T-helper 17 cell (primary cell): ENCODE measurements around the gene LARGE1. TPM values are rescaled to one million over a fixed set of nuclear protein-coding genes. Genes with fewer than 3 reads are reported as not detected.

Experiments
- ATAC-seq: fragments of 150-1000 bp; cut with Tn5 transposase; 2 replicates; pipeline ENCODE4 v1.10.0; 2021; ENCODE audit warnings: mild to moderate bottlenecking, moderate library complexity
- DNase-seq, 3 donors: peaks; one replicate each; pipeline versions ENCODE4 v3.0.0 to v3.0.0-alpha.2; 2020 to 2021
- H3K9me3 ChIP-seq: one replicate; pipeline ENCODE4 v1.7.0; 2013; ENCODE audit warnings: low read length, mild to moderate bottlenecking; ENCODE audit not compliant: control insufficient read depth, poor library complexity, severe bottlenecking
- H3K27ac Mint-ChIP-seq: one replicate; pipeline ENCODE4 v1.8.0; 2022; ENCODE audit warnings: mild to moderate bottlenecking, moderate library complexity, mixed read lengths
- H3K27me3 Mint-ChIP-seq: one replicate; pipeline ENCODE4 v1.8.0; 2022; ENCODE audit warnings: mixed read lengths
- H3K36me3 Mint-ChIP-seq: one replicate; pipeline ENCODE4 v1.8.0; 2022; ENCODE audit warnings: low read depth, mixed read lengths
- H3K4me1 Mint-ChIP-seq: one replicate; pipeline ENCODE4 v1.8.0; 2022; ENCODE audit warnings: mild to moderate bottlenecking, mixed read lengths
- H3K4me3 Mint-ChIP-seq: one replicate; pipeline ENCODE4 v1.8.0; 2022; ENCODE audit warnings: mild to moderate bottlenecking, moderate library complexity, mixed read lengths
- total RNA-seq, 4 donors: library from RNA in 2 of 4; stranded (reverse) in 2 of 4; gene quantifications; one replicate each; pipeline ENCODE4 v1.2.3 and lab custom pipeline; 2022 to 2026

LARGE1 gene
- total RNA-seq (1 to 10 TPM; 2.1 to 7.0 TPM), total RNA-seq (lab: John Stamatoyannopoulos, UW) (0.83 to 1.2 reads per million in 2 donors)

DNA sequence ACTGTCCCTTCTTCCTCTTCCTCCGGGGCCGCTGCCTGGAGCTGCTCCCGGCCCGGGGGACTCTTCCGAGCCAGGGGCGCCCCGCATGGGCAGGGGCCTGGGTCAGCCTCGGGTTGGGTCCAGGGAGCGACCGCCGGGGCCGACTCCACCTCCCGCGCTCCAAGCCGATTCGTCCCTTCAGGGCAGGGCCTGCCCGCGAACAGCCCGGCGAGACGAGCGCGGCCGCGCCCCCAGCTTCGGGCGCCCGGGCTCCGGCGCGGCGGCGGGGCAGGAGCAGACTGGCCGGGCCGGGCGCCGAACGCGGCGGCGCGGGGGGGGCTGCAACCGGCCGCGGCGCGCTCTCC lies at the start of gene LARGE1:
LARGE1 (minus strand) TSS at position 280 of the 344 bp plus-strand sequence.
- H3K36me3 Mint-ChIP-seq = no peaks in the 10 kb centered on the region
- peaks cover 59% of the 10 kb centered on the region for H3K27me3 Mint-ChIP-seq
- DNase-seq (peak in 2 of 3 donors; percentile 9), ATAC-seq (no peak)
- no peaks in the 10 kb centered on the region for H3K9me3 ChIP-seq
- peak within 1 kb of the TSS; percentile 91 for H3K4me3 Mint-ChIP-seq
- no peak within 1 kb of the TSS for H3K27ac Mint-ChIP-seq
- H3K4me1 Mint-ChIP-seq = peaks cover 15% of the 10 kb centered on the region

DNA sequence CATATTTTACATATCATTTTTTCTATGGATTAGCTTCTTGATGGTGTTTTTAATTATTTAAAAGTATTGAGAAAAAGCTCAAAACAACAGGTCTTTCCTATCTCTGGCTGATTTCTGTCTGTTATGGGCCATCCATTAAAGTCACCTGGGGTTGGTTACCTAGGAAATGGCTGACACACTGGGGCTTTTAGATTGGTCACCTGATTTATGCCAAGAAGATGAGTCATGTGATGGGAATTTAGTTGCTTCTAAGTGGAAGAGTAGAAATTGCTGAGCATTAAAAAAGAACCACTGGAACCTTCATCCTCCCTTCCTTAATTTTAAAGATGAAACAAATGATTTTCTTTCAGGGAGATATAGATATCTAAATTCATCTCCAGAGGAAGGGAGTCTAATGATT lies 48.8 kb upstream of the LARGE1 start:
- ATAC-seq = no peak
- no peak for DNase-seq
- Mint-ChIP-seq H3K4me1 (no peaks in the 10 kb centered on the region), H3K36me3 (no peaks in the 10 kb centered on the region), H3K27ac (no peak overlapping the region), H3K27me3 (peaks cover 20% of the 10 kb centered on the region), H3K4me3 (no peak overlapping the region)
- H3K9me3 ChIP-seq = no peaks in the 10 kb centered on the region

DNA sequence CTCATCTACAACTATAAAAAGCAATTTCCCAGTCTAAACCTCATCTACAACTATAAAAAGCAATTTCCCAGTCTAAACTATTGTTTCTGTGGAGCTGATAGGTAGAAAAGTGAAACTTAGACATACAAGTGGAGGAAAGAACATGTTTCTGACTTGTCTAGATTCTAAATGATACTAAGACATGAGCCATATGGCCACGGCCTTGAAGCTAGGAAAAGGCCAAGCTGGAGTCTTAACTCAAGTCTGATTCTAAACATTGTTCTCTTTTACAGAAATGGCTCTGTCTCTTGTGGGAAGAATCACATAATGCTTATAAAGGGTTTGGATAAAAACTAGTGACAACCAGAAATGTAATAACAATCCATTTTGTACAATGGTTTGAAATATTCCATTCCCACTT lies 43.8 kb upstream of the LARGE1 start:
- Mint-ChIP-seq H3K4me3 (no peak overlapping the region), H3K36me3 (no peaks in the 10 kb centered on the region), H3K27ac (no peak overlapping the region), H3K27me3 (no peaks in the 10 kb centered on the region), H3K4me1 (no peaks in the 10 kb centered on the region)
- DNase-seq = no peak
- H3K9me3 ChIP-seq = no peaks in the 10 kb centered on the region
- ATAC-seq = no peak

DNA sequence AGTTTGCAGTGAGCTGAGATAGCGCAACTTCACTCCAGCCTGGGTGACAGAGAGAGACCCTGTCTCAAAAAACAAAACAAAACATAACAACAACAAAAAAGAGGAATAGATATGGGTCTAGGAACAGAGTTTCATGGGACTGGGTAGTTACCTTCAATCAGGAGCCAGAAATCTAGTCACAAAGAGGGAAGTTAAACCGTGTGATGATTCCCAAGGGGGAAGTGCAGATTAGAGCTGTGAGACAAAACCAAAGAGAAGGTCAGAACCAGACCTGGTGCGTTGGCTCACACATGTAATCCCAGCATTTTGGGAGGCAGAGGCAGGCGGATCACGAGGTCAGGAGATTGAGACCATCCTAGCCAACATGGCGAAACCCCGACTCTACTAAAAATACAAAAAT lies 42.1 kb upstream of the LARGE1 start:
- Mint-ChIP-seq H3K27me3 (no peaks in the 10 kb centered on the region), H3K4me1 (no peaks in the 10 kb centered on the region), H3K36me3 (no peaks in the 10 kb centered on the region), H3K4me3 (no peak overlapping the region), H3K27ac (no peak overlapping the region)
- H3K9me3 ChIP-seq = no peaks in the 10 kb centered on the region
- ATAC-seq = no peak
- DNase-seq = no peak

DNA sequence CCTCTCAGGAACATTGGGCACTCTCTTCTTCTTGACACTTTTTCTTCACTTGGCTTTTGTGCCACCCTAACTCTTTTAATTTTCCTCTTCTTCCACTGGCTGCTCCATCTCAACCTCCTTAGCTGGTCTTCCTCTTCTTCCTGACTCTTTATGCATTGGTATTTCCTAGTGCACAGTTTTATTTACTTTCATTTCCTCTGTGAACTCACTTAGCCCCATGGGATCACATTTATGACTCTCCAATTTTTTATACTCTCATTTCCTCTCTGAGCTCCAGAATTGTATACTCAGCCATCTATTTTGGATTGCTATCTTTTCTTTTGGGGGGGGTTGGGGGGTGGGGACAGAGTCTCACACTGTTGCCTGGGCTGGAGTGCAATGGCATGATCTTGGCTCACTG lies 38.5 kb upstream of the LARGE1 start:
- H3K4me1 Mint-ChIP-seq = no peaks in the 10 kb centered on the region
- DNase-seq (no peak), ATAC-seq (no peak)
- no peaks in the 10 kb centered on the region for H3K9me3 ChIP-seq
- H3K27ac Mint-ChIP-seq = no peak overlapping the region
- H3K4me3 Mint-ChIP-seq = no peak overlapping the region
- no peaks in the 10 kb centered on the region for H3K36me3 Mint-ChIP-seq
- no peaks in the 10 kb centered on the region for H3K27me3 Mint-ChIP-seq

DNA sequence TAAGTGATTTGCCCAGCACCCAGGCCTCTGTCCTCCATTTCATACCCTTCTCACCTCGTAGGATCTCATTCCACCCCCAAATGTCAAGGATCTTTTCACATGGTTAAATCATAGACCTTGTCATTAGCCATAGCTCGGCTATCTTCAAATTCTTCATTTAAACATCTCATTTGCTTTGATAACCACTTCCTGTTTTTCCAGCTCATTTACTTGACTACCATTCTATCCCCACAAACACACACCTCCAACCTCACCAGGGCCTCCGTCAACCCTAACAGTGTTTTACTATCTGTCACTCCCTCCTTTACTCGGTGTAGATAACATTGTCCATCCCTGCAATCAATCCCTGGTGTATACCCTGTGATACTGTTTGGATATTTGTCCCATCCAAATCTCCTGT lies 36.8 kb upstream of the LARGE1 start:
- ATAC-seq (no peak), DNase-seq (no peak)
- no peaks in the 10 kb centered on the region for H3K27me3 Mint-ChIP-seq
- no peak overlapping the region for H3K4me3 Mint-ChIP-seq
- H3K36me3 Mint-ChIP-seq = no peaks in the 10 kb centered on the region
- H3K4me1 Mint-ChIP-seq = no peaks in the 10 kb centered on the region
- H3K9me3 ChIP-seq = no peaks in the 10 kb centered on the region
- no peak overlapping the region for H3K27ac Mint-ChIP-seq

DNA sequence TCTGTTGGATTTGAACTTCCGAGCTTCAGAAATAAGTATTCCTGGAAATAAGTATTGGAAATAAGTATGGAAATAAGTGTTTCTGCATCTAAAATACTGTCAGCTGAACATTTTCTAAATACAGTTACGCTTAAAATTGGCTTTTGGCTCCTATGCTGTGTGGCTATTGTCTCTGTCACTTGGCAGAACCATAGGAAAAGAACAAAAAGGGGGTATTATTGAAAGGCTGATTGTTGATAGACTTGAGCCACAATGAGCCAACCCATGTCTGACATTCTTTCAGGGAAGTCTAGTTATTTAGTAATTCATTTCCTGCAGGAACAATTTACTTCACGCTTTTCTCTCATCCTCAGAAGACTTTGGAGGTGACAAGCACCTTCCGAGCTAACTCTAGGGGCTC lies 32.5 kb upstream of the LARGE1 start:
- H3K27ac Mint-ChIP-seq = no peak overlapping the region
- H3K27me3 Mint-ChIP-seq = no peaks in the 10 kb centered on the region
- ATAC-seq = no peak
- no peaks in the 10 kb centered on the region for H3K9me3 ChIP-seq
- DNase-seq = no peak
- no peak overlapping the region for H3K4me3 Mint-ChIP-seq
- no peaks in the 10 kb centered on the region for H3K36me3 Mint-ChIP-seq
- H3K4me1 Mint-ChIP-seq = no peaks in the 10 kb centered on the region

DNA sequence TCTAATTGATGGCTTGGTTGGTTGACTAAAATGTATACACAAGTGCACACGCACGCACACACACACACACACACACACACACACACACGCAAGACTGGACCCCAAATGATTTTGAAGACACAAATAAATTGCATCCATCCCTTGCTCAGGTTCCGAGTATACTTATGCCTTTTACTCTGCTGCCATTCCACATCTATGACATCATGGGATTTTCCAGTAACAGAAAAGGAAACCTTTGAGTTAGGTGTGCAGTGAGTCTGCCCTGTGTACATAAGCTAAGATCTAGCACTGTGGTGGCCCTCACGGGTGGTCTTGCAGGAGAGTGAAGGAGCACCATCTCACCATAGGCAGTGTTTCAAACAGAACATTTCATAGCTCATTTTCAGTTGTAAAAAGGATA lies 20.5 kb upstream of the LARGE1 start:
- no peak overlapping the region for H3K27ac Mint-ChIP-seq
- H3K36me3 Mint-ChIP-seq = no peaks in the 10 kb centered on the region
- H3K27me3 Mint-ChIP-seq = peaks cover 5% of the 10 kb centered on the region
- no peaks in the 10 kb centered on the region for H3K4me1 Mint-ChIP-seq
- no peak for DNase-seq
- H3K4me3 Mint-ChIP-seq = no peak overlapping the region
- H3K9me3 ChIP-seq = no peaks in the 10 kb centered on the region
- no peak for ATAC-seq

DNA sequence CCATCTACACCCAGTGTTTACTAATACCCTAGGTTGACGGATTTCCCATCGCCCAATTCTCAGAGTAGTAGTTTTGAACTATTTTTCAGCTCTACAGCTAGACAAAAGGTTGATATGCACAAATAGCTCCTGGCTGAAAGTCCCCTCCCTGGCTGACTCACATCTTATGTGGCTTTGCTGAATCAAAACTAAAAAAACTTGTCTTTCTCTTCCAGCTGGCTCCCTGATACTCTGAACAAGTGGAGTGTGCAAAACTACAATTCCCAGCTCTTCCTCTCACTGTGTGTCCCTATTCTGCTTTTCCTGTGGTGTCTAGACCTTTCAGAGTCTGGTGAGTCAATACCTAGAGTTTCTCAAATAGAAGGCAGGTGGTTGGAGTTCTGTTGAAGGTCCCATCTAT lies 12.7 kb upstream of the LARGE1 start:
- DNase-seq = no peak
- Mint-ChIP-seq H3K27me3 (peaks cover 12% of the 10 kb centered on the region), H3K27ac (no peak overlapping the region), H3K4me1 (no peaks in the 10 kb centered on the region), H3K4me3 (no peak overlapping the region), H3K36me3 (no peaks in the 10 kb centered on the region)
- ATAC-seq = no peak
- no peaks in the 10 kb centered on the region for H3K9me3 ChIP-seq

DNA sequence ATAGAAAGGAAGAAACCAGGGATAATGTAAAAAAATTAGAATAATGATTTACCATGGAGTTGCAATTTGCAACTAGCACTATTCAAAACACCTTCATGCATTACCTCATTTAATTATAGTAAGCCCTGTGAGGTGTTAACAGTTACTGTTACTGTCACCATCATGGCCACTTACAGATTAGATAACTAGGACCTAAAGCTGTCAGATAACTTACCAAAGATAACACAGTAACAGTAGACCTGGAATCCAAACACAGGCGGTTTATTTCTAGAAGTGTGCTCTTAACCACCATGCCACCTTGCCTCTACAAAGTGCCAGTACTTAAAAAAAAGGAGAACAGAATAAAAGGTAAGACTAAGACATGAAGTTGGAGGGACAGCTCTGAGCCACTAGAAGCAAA lies 11.1 kb upstream of the LARGE1 start:
- Mint-ChIP-seq H3K27ac (no peak overlapping the region), H3K36me3 (no peaks in the 10 kb centered on the region), H3K4me1 (no peaks in the 10 kb centered on the region), H3K27me3 (peaks cover 12% of the 10 kb centered on the region), H3K4me3 (no peak overlapping the region)
- ATAC-seq (no peak), DNase-seq (no peak)
- no peaks in the 10 kb centered on the region for H3K9me3 ChIP-seq

DNA sequence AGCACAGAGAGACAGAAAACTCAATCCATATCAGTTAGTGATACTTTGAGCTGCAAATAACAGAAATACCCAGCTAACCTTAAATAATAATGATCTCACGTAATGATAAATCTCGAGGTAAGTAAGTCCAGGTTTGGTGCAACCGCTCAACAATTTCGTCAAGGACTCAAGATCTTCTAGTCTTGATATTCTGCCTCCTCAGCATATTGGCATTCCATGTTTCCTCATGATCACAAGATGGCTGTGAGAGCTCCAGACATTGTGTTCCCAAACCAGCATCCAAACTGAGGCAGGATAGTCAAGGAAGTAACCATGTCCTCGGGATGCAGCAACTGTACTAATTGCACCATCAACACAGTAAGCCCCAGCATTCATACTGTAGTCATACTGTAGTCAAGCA lies 7.5 kb upstream of the LARGE1 start:
- peaks cover 4% of the 10 kb centered on the region for H3K4me1 Mint-ChIP-seq
- DNase-seq (no peak), ATAC-seq (no peak)

DNA sequence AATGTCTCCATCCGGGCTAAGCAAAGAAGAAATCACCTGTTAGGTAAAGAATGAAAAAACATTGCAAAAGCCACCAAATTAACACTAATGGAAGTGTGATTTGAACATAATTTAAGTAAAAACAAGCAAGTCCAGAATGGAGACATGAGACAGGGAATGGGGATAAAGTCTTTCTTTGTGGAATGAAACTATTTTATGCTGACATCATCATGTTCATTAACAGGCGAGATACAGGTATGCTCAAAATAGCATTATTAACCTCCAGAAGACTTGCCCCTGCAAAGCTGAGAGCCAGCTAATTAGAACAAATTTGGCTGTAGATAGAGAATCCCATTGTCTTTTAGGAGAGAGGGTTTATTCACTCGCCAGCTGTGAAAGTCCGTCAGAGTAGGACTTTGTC lies 4.9 kb upstream of the LARGE1 start:
- H3K4me3 Mint-ChIP-seq = no peak overlapping the region
- H3K27ac Mint-ChIP-seq = no peak overlapping the region
- peaks cover 42% of the 10 kb centered on the region for H3K27me3 Mint-ChIP-seq
- peaks cover 12% of the 10 kb centered on the region for H3K4me1 Mint-ChIP-seq
- H3K36me3 Mint-ChIP-seq = peaks cover 2% of the 10 kb centered on the region
- ATAC-seq = no peak
- H3K9me3 ChIP-seq = no peaks in the 10 kb centered on the region
- no peak for DNase-seq

More for the DNA sequence above, 7.5 kb upstream of the LARGE1 start:
- no peaks in the 10 kb centered on the region for H3K9me3 ChIP-seq
- peaks cover 2% of the 10 kb centered on the region for H3K36me3 Mint-ChIP-seq
- peaks cover 43% of the 10 kb centered on the region for H3K27me3 Mint-ChIP-seq
- H3K27ac Mint-ChIP-seq = no peak overlapping the region
- H3K4me3 Mint-ChIP-seq = no peak overlapping the region

DNA sequence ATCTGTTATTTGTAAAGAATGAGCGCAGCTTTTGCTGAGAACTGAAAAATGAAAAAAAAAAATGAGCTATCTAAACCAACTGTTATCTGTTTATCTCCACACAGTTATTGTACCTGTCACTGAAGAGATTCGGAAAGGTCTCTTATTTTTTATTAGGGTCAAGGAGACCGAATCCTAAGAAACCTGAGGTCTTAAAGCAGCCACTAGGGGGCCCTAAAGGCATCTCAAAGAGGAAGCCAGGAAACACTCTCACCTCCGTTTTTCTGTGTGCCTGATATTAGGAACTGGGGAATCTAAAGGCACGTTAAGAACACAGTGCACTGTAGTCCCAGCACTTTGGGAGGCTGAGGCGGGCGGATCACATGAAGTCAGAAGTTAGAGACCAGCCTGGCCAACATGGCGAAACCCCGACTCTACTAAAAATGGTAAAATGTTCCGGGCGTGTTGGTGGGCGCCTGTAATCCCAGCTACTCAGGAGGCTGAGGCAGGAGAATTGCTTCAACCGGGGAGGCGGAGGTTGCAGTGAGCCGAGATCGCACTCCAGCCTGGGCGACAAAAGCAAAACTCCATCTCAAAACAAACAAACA lies 3.5 kb upstream of the LARGE1 start:
- no peak for ATAC-seq
- no peak overlapping the region for H3K4me3 Mint-ChIP-seq
- DNase-seq = peak in 1 of 3 donors; percentile 13
- peaks cover 15% of the 10 kb centered on the region for H3K4me1 Mint-ChIP-seq
- H3K9me3 ChIP-seq = no peaks in the 10 kb centered on the region
- H3K27me3 Mint-ChIP-seq = peaks cover 45% of the 10 kb centered on the region
- H3K27ac Mint-ChIP-seq = no peak overlapping the region
- peaks cover 2% of the 10 kb centered on the region for H3K36me3 Mint-ChIP-seq

DNA sequence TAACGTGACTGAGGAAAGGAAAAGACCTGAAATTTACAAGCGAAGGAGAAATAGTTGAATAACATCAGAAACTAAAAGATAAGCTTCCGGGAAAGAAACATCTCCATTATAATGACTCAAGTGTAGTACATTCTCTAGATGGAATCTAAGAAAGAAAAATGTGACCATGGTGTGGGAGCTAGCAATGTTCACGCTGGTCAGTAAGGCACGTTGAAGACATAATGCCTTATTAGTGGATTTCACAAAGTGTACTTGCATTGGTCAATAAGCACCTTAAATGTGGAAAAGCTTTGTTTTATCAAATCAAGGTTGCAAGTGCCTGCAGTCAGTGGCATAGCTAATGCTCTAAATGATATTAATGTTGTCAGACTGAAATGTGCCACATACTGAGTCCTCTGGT lies 2.8 kb upstream of the LARGE1 start:
- Mint-ChIP-seq H3K4me1 (peaks cover 15% of the 10 kb centered on the region), H3K36me3 (peaks cover 2% of the 10 kb centered on the region), H3K27me3 (peaks cover 52% of the 10 kb centered on the region), H3K27ac (no peak overlapping the region), H3K4me3 (peak overlapping the region; percentile 93)
- ATAC-seq (no peak), DNase-seq (no peak)
- no peaks in the 10 kb centered on the region for H3K9me3 ChIP-seq
